ENCODE data around the gene GPR87.
A peak's percentile ranks its signal among the peaks of the same experiment; 100 is the strongest.

Gene GPR87

GRCh38 chr3:151318991-151319390, 2.4 kb upstream of the GPR87 start:
- Histone ChIP-seq H3K27me3 (ENCODE audit: control insufficient read depth in 1 of 2, insufficient read depth in 1 of 2, low read length in 2 of 2) (no peaks in the 10 kb centered on the region), H3K79me1 (replicated peaks; ENCODE audit: low read length, poor library complexity, severe bottlenecking) (no peaks in the 10 kb centered on the region), H3K36me3 (ENCODE audit: control insufficient read depth in 1 of 2, insufficient read depth in 2 of 2, low read depth in 1 of 2, low read length in 2 of 2) (no peaks in the 10 kb centered on the region), H3K18ac (ENCODE audit: low read depth in 1 of 2, low read length in 2 of 2) (no peak overlapping the region), H3K9me3 (ENCODE audit: control insufficient read depth, low read length) (no peaks in the 10 kb centered on the region), H3K4me1 (ENCODE audit: control insufficient read depth, insufficient read depth, low read depth, low read length) (no peaks in the 10 kb centered on the region), H3K23ac (ENCODE audit: low read length in 2 of 2) (no peak overlapping the region), H2BK12ac (ENCODE audit: low read length in 2 of 2) (no peak overlapping the region), H3K27ac (ENCODE audit: low read length, poor library complexity, severe bottlenecking) (no peak overlapping the region), H3K9ac (ENCODE audit: low read length) (no peak overlapping the region), H2BK5ac (ENCODE audit: low read depth, low read length, poor library complexity, severe bottlenecking) (no peak overlapping the region), H4K91ac (ENCODE audit: low read length) (no peak overlapping the region), H3K4me3 (ENCODE audit: insufficient read depth in 1 of 2, low read depth in 1 of 2, low read length in 2 of 2) (no peak overlapping the region), H3K4me2 (ENCODE audit: low read length, poor library complexity, severe bottlenecking) (no peak overlapping the region), H2AFZ (ENCODE audit: low read depth, low read length) (no peak overlapping the region), H3K14ac (ENCODE audit: low read length in 2 of 2) (no peak overlapping the region), H2BK15ac (ENCODE audit: low read depth, poor library complexity, severe bottlenecking) (no peak overlapping the region), H3K4ac (ENCODE audit: low read depth in 1 of 2, low read length in 2 of 2) (no peak overlapping the region), H2BK120ac (ENCODE audit: low read depth, low read length) (no peak overlapping the region), H2AK5ac (ENCODE audit: low read length, severe bottlenecking) (peak overlapping the region; percentile 94), H4K8ac (ENCODE audit: low read length) (no peak overlapping the region)
- 100% methylated on average over 7 of the region's 7 CpGs for WGBS
- DNase-seq, result no peak

- no peak overlapping the region for H3K14ac ChIP-seq (ENCODE audit: low read length in 2 of 2)
- no peak overlapping the region for H2AFZ ChIP-seq (ENCODE audit: low read depth, low read length)
- H2BK5ac ChIP-seq (ENCODE audit: low read depth, low read length, poor library complexity, severe bottlenecking), result no peak overlapping the region
- H3K36me3 ChIP-seq (ENCODE audit: control insufficient read depth in 1 of 2, insufficient read depth in 2 of 2, low read depth in 1 of 2, low read length in 2 of 2), result no peaks in the 10 kb centered on the region
- no peak overlapping the region for H2BK12ac ChIP-seq (ENCODE audit: low read length in 2 of 2)
- no peak overlapping the region for H3K18ac ChIP-seq (ENCODE audit: low read depth in 1 of 2, low read length in 2 of 2)
- no peaks in the 10 kb centered on the region for H3K9me3 ChIP-seq (ENCODE audit: control insufficient read depth, low read length)
- no peak overlapping the region for H2BK120ac ChIP-seq (ENCODE audit: low read depth, low read length)
- H3K27me3 ChIP-seq (ENCODE audit: control insufficient read depth in 1 of 2, insufficient read depth in 1 of 2, low read length in 2 of 2), result no peaks in the 10 kb centered on the region
- H3K4me3 ChIP-seq (ENCODE audit: insufficient read depth in 1 of 2, low read depth in 1 of 2, low read length in 2 of 2), result no peak overlapping the region
- no peak overlapping the region for H2BK15ac ChIP-seq (ENCODE audit: low read depth, poor library complexity, severe bottlenecking)
- no peak overlapping the region for H3K9ac ChIP-seq (ENCODE audit: low read length)
- H3K23ac ChIP-seq (ENCODE audit: low read length in 2 of 2), result no peak overlapping the region
- no peaks in the 10 kb centered on the region for H3K79me1 ChIP-seq (replicated peaks; ENCODE audit: low read length, poor library complexity, severe bottlenecking)
- H3K27ac ChIP-seq (ENCODE audit: low read length, poor library complexity, severe bottlenecking), result no peak overlapping the region
- no peak overlapping the region for H3K4me2 ChIP-seq (ENCODE audit: low read length, poor library complexity, severe bottlenecking)
- H3K4ac ChIP-seq (ENCODE audit: low read depth in 1 of 2, low read length in 2 of 2), result no peak overlapping the region
- DNase-seq, result no peak
- H2AK5ac ChIP-seq (ENCODE audit: low read length, severe bottlenecking), result no peak overlapping the region
- H3K4me1 ChIP-seq (ENCODE audit: control insufficient read depth, insufficient read depth, low read depth, low read length), result no peaks in the 10 kb centered on the region
- H4K91ac ChIP-seq (ENCODE audit: low read length), result no peak overlapping the region
- H4K8ac ChIP-seq (ENCODE audit: low read length), result no peak overlapping the region
These were observed 1.7 kb upstream of the GPR87 start for GRCh38 chr3:151318313-151318712.

DNA sequence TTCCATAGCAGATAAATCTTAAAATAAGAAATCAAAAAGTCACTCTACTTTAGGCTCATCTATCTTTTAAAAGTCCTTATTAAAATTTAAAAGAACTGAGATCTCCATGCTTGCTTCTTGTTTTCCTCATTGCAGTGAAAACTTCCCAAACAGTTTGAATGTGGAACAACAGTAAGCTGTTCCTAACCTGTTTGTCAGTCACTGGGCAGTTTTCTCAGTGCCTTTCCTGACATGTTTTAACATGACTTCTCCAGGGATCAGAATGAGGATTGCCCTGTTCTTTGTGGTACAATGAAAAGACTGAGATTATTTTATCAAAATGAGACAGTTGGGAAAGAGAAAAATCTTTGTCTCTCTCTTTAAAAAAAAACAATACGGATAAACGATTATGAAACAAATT, 774 bp downstream of the GPR87 start:
- Histone ChIP-seq H3K9ac (ENCODE audit: low read length) (no peak overlapping the region), H3K36me3 (ENCODE audit: control insufficient read depth in 1 of 2, insufficient read depth in 2 of 2, low read depth in 1 of 2, low read length in 2 of 2) (no peaks in the 10 kb centered on the region), H2AFZ (ENCODE audit: low read depth, low read length) (no peak overlapping the region), H2BK15ac (ENCODE audit: low read depth, poor library complexity, severe bottlenecking) (no peak overlapping the region), H4K8ac (ENCODE audit: low read length) (no peak overlapping the region), H3K27me3 (ENCODE audit: control insufficient read depth in 1 of 2, insufficient read depth in 1 of 2, low read length in 2 of 2) (no peaks in the 10 kb centered on the region), H2AK5ac (ENCODE audit: low read length, severe bottlenecking) (no peak overlapping the region), H3K79me1 (replicated peaks; ENCODE audit: low read length, poor library complexity, severe bottlenecking) (no peaks in the 10 kb centered on the region), H3K27ac (ENCODE audit: low read length, poor library complexity, severe bottlenecking) (no peak overlapping the region), H4K91ac (ENCODE audit: low read length) (no peak overlapping the region), H2BK120ac (ENCODE audit: low read depth, low read length) (no peak overlapping the region), H3K4me1 (ENCODE audit: control insufficient read depth, insufficient read depth, low read depth, low read length) (no peaks in the 10 kb centered on the region), H2BK5ac (ENCODE audit: low read depth, low read length, poor library complexity, severe bottlenecking) (no peak overlapping the region), H3K4ac (ENCODE audit: low read depth in 1 of 2, low read length in 2 of 2) (no peak overlapping the region), H3K18ac (ENCODE audit: low read depth in 1 of 2, low read length in 2 of 2) (no peak overlapping the region), H3K14ac (ENCODE audit: low read length in 2 of 2) (no peak overlapping the region), H3K4me2 (ENCODE audit: low read length, poor library complexity, severe bottlenecking) (no peak overlapping the region), H3K9me3 (ENCODE audit: control insufficient read depth, low read length) (no peaks in the 10 kb centered on the region), H3K23ac (ENCODE audit: low read length in 2 of 2) (no peak overlapping the region), H2BK12ac (ENCODE audit: low read length in 2 of 2) (peak overlapping the region in 1 of 2 experiments; percentile 67), H3K4me3 (ENCODE audit: insufficient read depth in 1 of 2, low read depth in 1 of 2, low read length in 2 of 2) (no peak overlapping the region)
- DNase-seq, result no peak
- no CpG with 5 or more reads among the region's 2 CpGs for WGBS

GRCh38 chr3:151315136-151315535, 1.5 kb downstream of the GPR87 start:
- H3K79me1 ChIP-seq (replicated peaks; ENCODE audit: low read length, poor library complexity, severe bottlenecking), result no peaks in the 10 kb centered on the region
- no peak overlapping the region for H2BK15ac ChIP-seq (ENCODE audit: low read depth, poor library complexity, severe bottlenecking)
- no peaks in the 10 kb centered on the region for H3K4me1 ChIP-seq (ENCODE audit: control insufficient read depth, insufficient read depth, low read depth, low read length)
- no peak overlapping the region for H2BK120ac ChIP-seq (ENCODE audit: low read depth, low read length)
- no peak overlapping the region for H3K4ac ChIP-seq (ENCODE audit: low read depth in 1 of 2, low read length in 2 of 2)
- no peak overlapping the region for H3K23ac ChIP-seq (ENCODE audit: low read length in 2 of 2)
- no peaks in the 10 kb centered on the region for H3K36me3 ChIP-seq (ENCODE audit: control insufficient read depth in 1 of 2, insufficient read depth in 2 of 2, low read depth in 1 of 2, low read length in 2 of 2)
- H4K8ac ChIP-seq (ENCODE audit: low read length), result no peak overlapping the region
- peak; percentile 82 for DNase-seq
- no peak overlapping the region for H2AK5ac ChIP-seq (ENCODE audit: low read length, severe bottlenecking)
- no peak overlapping the region for H2BK5ac ChIP-seq (ENCODE audit: low read depth, low read length, poor library complexity, severe bottlenecking)
- H3K9ac ChIP-seq (ENCODE audit: low read length), result no peak overlapping the region
- no peak overlapping the region for H2AFZ ChIP-seq (ENCODE audit: low read depth, low read length)
- no peak overlapping the region for H3K18ac ChIP-seq (ENCODE audit: low read depth in 1 of 2, low read length in 2 of 2)
- H3K14ac ChIP-seq (ENCODE audit: low read length in 2 of 2), result no peak overlapping the region
- H3K9me3 ChIP-seq (ENCODE audit: control insufficient read depth, low read length), result no peaks in the 10 kb centered on the region
- no peaks in the 10 kb centered on the region for H3K27me3 ChIP-seq (ENCODE audit: control insufficient read depth in 1 of 2, insufficient read depth in 1 of 2, low read length in 2 of 2)
- H4K91ac ChIP-seq (ENCODE audit: low read length), result no peak overlapping the region
- WGBS, result no CpG with 5 or more reads among the region's 2 CpGs
- no peak overlapping the region for H3K27ac ChIP-seq (ENCODE audit: low read length, poor library complexity, severe bottlenecking)
- no peak overlapping the region for H2BK12ac ChIP-seq (ENCODE audit: low read length in 2 of 2)
- no peak overlapping the region for H3K4me3 ChIP-seq (ENCODE audit: insufficient read depth in 1 of 2, low read depth in 1 of 2, low read length in 2 of 2)
- H3K4me2 ChIP-seq (ENCODE audit: low read length, poor library complexity, severe bottlenecking), result no peak overlapping the region
